Measurements from ENCODE around the gene SYT7. TPM values are rescaled to one million over a fixed set of nuclear protein-coding genes. Genes with fewer than 3 reads are reported as not detected.
A peak's percentile ranks its signal among the peaks of the same experiment; 100 is the strongest.
"Not testable (repeated sequence)": the region's sequence is repeated elsewhere in the genome, so short reads cannot be mapped to it uniquely, and the experiment has no call there.

SYT7 gene
- total RNA-seq, 1 experiment from 2014 or later, result 25.2 TPM

GRCh38 chr11:61480994-61481335 is 99.9 kb downstream of the SYT7 start:
- no peak for TF ChIP-seq CTCF (IDR thresholded peaks at IDR 0.05; ENCODE audit: unreplicated experiment)
- BruUV-seq (replicated peaks), result no TSS peak
- DNase-seq (ENCODE audit: unreplicated experiment), result no peak
- peaks cover 11% of the 10 kb centered on the region for H3K27me3 Mint-ChIP-seq (ENCODE audit: insufficient read depth, unreplicated experiment)
- no peaks in the 10 kb centered on the region for H3K9me3 Mint-ChIP-seq (ENCODE audit: unreplicated experiment)
- CTCF ChIA-PET, result interaction anchor here (1.2 to 9.0 kb wide), 4 partner anchors 33 to 156 kb away, joined by 6 to 142 read pairs (median 52); no protein-coding TSS in a partner anchor
- POLR2A ChIA-PET, result interaction anchor here (0.7 kb wide), 1 partner anchor 16 kb away, joined by 3 read pairs; no protein-coding TSS in a partner anchor
- intact Hi-C loops (cut with micrococcal nuclease), result loop anchor here (10.0 kb wide), 1 partner anchor 254 kb away; no protein-coding TSS in a partner anchor
- H3K36me3 Mint-ChIP-seq (ENCODE audit: insufficient read depth, unreplicated experiment), result peaks cover 2% of the 10 kb centered on the region
- no peak overlapping the region for H3K4me3 Mint-ChIP-seq (ENCODE audit: unreplicated experiment)
- H3K27ac Mint-ChIP-seq (ENCODE audit: low read depth, unreplicated experiment), result no peak overlapping the region
- no peaks in the 10 kb centered on the region for H3K4me1 Mint-ChIP-seq (ENCODE audit: insufficient read depth, unreplicated experiment)

- Mint-ChIP-seq H3K4me3 (ENCODE audit: unreplicated experiment) (no peak overlapping the region), H3K4me1 (ENCODE audit: insufficient read depth, unreplicated experiment) (no peaks in the 10 kb centered on the region), H3K27me3 (ENCODE audit: insufficient read depth, unreplicated experiment) (peaks cover 11% of the 10 kb centered on the region), H3K9me3 (ENCODE audit: unreplicated experiment) (no peaks in the 10 kb centered on the region), H3K36me3 (ENCODE audit: insufficient read depth, unreplicated experiment) (no peaks in the 10 kb centered on the region), H3K27ac (ENCODE audit: low read depth, unreplicated experiment) (no peak overlapping the region)
- ChIA-PET CTCF (interaction anchor here (1.2 to 9.0 kb wide), 4 partner anchors 33 to 157 kb away, joined by 6 to 142 read pairs (median 52); no protein-coding TSS in a partner anchor), POLR2A (interaction anchor here (0.7 kb wide), 1 partner anchor 16 kb away, joined by 3 read pairs; no protein-coding TSS in a partner anchor)
- no TSS peak for BruUV-seq (replicated peaks)
- intact Hi-C loops (cut with micrococcal nuclease), result loop anchor here (10.0 kb wide), 1 partner anchor 254 kb away; no protein-coding TSS in a partner anchor
- DNase-seq (ENCODE audit: unreplicated experiment), result no peak
- TF ChIP-seq CTCF (IDR thresholded peaks at IDR 0.05; ENCODE audit: unreplicated experiment), result no peak
Observed at GRCh38 chr11:61480261-61480993, 100.4 kb downstream of the SYT7 start.

GRCh38 chr11:61479360-61480058 is 101.4 kb downstream of the SYT7 start:
- intact Hi-C loops (cut with micrococcal nuclease), result loop anchor here (10.0 kb wide), 1 partner anchor 255 kb away; no protein-coding TSS in a partner anchor
- H3K4me1 Mint-ChIP-seq (ENCODE audit: insufficient read depth, unreplicated experiment); DNase-seq (ENCODE audit: unreplicated experiment); POLR2A ChIA-PET; BruUV-seq (replicated peaks); H3K9me3 Mint-ChIP-seq (ENCODE audit: unreplicated experiment); H3K36me3 Mint-ChIP-seq (ENCODE audit: insufficient read depth, unreplicated experiment); H3K27ac Mint-ChIP-seq (ENCODE audit: low read depth, unreplicated experiment); H3K4me3 Mint-ChIP-seq (ENCODE audit: unreplicated experiment): not testable (repeated sequence)
- H3K27me3 Mint-ChIP-seq (ENCODE audit: insufficient read depth, unreplicated experiment), result peaks cover 11% of the 10 kb centered on the region
- CTCF ChIA-PET, result interaction anchor here (1.9 to 9.0 kb wide), 9 partner anchors 8 to 165 kb away, joined by 9 to 142 read pairs (median 36); no protein-coding TSS in a partner anchor

- Mint-ChIP-seq H3K36me3 (ENCODE audit: insufficient read depth, unreplicated experiment) (peaks cover 15% of the 10 kb centered on the region), H3K9me3 (ENCODE audit: unreplicated experiment) (no peaks in the 10 kb centered on the region), H3K4me3 (ENCODE audit: unreplicated experiment) (no peak overlapping the region), H3K27me3 (ENCODE audit: insufficient read depth, unreplicated experiment) (no peaks in the 10 kb centered on the region), H3K4me1 (ENCODE audit: insufficient read depth, unreplicated experiment) (peaks cover 9% of the 10 kb centered on the region), H3K27ac (ENCODE audit: low read depth, unreplicated experiment) (no peak overlapping the region)
- ChIA-PET CTCF (interaction anchor here (0.6 to 9.0 kb wide), 39 partner anchors 9 to 256 kb away, joined by 3 to 142 read pairs (median 4); no protein-coding TSS in a partner anchor), POLR2A (interaction anchor here (0.7 to 0.9 kb wide), 2 partner anchors 39 to 52 kb away, joined by 3 read pairs; no protein-coding TSS in a partner anchor)
- intact Hi-C loops (cut with micrococcal nuclease), result loop anchor here (1.0 kb wide), 3 partner anchors 40 to 161 kb away; no protein-coding TSS in a partner anchor
- TF ChIP-seq CTCF (IDR thresholded peaks at IDR 0.05; ENCODE audit: unreplicated experiment), result peak; percentile 88
- no TSS peak for BruUV-seq (replicated peaks)
- peak; percentile 27 for DNase-seq (ENCODE audit: unreplicated experiment)
Observed at GRCh38 chr11:61477727-61478148, 103.1 kb downstream of the SYT7 start.

Data from MCF 10A (cell line).